Limb (tissue), 2 donors: ENCODE results near the gene SLC6A11.

Experiments
- DNase-seq, 2 donors: peaks; one replicate each; pipeline ENCODE4 v3.0.0-alpha.2; 2016; ENCODE audit errors: extremely low spot score in 2 of 2

The SLC6A11 gene

DNA sequence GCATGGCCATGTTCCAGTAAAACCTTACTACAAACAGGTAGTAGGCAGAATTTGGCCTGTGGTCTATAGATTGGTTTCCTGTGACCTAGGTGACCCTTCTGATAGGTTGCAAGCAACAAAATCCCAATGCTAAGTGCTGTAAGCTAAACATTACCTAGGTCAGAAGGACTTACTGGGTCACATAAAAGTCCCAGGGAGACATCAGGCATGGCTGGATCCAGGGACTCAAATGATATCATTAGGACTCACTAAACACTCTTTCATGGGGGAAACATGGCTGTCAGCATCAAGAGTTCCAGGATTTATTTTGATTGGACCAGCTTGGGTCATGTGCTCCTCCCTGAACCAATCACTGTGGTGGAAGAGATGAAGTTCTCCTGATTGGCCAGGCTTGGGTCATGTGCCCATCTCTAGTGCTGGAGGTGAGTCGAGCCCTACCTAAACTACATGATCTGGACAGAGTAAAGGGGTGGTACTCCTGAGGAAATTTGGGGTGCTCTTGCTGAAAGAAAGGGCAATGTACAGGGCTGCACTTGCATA, 159.7 kb downstream of the SLC6A11 start:
- DNase-seq: no peak

DNA sequence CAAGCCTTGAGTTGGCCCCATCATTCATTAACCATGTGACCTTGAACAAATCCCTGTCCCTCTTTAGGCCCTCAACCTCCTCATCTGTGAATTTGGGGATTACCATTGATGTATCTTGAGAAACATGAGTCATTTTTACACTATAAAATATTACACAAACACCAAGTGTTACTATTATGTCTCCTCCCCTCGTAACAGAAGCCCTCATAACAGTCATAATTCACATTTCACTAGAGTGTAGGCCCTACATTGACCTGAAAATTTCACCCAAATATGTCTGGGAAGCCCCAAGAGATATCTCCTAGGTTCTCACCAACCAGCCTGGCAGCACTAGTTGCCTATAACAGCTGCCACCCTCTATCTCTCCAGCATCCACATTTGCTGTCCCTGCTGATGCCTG, 160.7 kb downstream of the SLC6A11 start:
- DNase-seq: no peak

DNA sequence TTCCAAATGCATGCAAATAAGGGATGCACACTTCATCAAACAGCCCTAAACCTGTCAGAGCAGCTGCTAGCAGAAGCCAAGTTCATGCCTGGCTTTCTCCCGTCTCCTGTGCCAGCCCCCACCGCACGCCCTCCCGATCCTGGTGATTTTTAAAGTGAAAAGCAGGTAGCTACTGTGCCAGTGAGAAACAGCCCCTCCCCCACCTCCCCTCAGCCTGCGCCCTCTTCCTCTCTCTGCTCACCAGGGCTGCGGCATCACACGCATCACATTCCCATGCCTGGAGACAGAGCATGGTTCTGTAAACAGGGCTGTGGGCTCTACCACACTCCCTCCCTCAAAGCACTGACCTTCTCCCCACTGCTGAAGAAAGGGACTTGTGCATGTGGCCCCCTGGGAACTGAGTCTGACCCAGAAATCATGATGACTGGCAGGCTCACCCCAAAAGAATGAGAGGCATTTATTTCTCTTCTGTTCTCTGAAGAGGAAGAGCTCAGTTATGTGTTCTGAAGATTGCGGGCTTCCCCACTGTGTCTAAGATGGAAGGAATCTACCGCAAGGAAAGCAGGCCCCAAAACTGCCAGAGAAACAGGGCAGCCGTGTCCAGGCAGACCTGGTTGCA, 162.0 kb downstream of the SLC6A11 start:
- DNase-seq: peak in 1 of 2 donors; percentile 54

- no peak for DNase-seq
Measured at GRCh38 chr3:10978956-10979355, 162.9 kb downstream of the SLC6A11 start.

DNA sequence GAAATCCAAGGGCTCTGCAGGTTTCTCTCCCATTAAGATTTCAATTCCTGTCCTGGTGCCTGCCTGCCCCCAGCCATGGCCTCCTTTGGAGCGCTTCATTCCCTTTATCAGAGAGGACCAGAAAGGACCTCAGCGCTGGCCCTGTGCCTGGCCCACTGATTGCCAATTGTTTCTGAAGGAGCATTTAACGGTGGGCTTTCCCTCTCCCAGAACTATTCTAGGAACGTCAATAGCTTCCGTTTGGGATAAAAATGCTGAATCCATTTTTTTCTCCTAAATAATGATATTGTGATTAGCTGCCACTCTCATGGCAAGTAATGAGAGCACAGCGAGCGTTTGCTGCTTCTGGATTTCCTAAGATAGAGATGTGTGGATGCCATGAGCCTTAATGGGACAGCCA, 164.3 kb downstream of the SLC6A11 start:
- DNase-seq: no peak

- no peak for DNase-seq
Measured at GRCh38 chr3:10981031-10981430, 165.0 kb downstream of the SLC6A11 start.

GRCh38 chr3:10981961-10982360, 165.9 kb downstream of the SLC6A11 start:
- no peak for DNase-seq

- DNase-seq: no peak
Measured at GRCh38 chr3:10982782-10983181, 166.8 kb downstream of the SLC6A11 start.

DNA sequence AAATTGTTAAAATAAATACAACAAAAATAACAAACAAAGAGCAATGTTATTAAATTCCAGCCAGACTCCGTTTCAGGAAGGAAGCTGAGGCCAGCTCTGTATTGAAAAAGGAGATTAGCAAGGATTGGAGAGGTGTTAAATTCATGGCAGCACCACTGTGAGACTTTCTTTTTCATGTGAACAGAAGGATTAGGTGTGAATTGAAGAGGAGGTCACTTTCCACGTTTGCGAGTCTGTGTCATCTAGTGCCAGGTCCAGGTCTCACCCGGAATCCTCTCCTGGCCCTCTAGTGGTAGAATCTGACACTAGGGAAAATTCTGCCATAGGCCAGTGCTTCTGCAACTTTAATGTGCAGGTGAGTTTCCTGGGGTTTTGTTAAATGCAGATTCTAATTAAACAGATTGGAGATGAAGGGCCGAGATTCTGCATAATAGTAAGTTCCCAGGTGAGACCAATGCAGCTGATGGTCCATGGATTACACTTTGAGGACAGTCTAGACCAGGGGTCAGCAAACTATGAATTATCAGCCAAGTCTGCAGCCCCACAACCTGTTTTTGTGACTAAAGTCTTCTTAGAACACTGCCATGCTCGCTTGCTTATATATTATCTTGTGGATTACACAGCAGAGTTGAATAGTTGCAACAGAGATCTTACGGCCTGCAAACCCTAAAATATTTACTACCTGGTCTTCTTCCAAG, 167.3 kb downstream of the SLC6A11 start:
- DNase-seq: peak in 1 of 2 donors; percentile 9

DNA sequence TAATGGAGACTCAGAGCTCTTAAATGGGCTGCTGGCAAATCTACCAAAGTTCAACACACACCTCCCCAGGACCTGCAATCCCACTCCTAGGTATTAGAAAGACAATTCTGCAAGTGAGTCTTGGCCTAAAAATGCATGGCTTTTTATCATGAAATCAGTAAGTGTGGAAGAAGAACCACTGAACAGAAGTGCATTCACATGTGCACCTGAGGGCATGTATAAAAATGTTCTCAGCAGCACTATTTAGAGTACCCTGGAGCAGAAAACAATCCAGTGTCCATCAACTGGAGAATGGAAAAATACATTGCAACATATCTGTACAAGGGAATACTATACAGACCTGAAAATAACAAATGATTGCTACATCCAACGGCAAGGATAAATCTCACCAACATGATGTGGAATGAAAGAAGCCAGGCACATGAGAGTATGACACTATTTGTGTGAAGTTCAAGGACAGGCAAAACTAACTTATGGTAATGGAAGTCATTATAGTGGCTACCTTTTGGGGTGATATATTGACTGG, 168.4 kb downstream of the SLC6A11 start:
- no peak for DNase-seq

DNA sequence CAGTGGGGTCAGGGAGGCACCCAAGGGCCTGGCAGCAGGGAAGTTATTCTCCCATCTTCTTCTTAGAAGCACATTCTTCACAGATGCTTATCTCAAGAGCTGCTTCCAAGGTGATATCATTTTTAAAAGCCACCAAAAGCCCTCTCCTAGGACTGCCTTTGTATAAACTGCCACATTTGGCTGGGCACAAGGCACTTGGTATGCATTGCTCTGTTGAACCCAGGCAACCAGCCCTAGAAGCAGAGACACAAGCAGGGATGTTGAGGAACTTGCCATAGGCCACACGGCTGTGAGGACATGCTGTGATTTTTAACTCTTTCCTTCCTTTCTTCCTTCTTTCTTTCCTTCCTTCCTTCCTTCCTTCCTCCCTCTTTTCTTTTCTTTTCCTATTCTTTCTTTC, 169.2 kb downstream of the SLC6A11 start:
- no peak for DNase-seq

DNA sequence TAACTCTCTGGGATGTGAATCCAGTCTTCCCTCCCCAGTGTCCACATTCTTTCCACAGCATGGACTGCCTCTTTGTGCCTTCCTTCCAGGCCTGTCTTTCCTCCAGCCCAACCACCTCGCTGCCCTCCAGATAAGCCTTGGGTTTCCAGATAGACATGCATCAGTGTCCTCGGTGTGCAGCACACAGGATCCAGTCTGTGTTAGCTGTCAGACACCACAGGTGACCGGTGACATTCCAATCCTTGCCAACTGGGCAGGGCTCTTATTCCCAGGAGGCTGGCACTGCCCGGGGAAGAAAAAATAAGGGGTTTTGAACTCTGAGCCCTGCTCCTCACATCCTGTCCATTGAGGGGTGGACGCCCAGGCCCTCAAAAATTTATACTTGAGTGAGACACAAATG, 170.6 kb downstream of the SLC6A11 start:
- DNase-seq: no peak

DNA sequence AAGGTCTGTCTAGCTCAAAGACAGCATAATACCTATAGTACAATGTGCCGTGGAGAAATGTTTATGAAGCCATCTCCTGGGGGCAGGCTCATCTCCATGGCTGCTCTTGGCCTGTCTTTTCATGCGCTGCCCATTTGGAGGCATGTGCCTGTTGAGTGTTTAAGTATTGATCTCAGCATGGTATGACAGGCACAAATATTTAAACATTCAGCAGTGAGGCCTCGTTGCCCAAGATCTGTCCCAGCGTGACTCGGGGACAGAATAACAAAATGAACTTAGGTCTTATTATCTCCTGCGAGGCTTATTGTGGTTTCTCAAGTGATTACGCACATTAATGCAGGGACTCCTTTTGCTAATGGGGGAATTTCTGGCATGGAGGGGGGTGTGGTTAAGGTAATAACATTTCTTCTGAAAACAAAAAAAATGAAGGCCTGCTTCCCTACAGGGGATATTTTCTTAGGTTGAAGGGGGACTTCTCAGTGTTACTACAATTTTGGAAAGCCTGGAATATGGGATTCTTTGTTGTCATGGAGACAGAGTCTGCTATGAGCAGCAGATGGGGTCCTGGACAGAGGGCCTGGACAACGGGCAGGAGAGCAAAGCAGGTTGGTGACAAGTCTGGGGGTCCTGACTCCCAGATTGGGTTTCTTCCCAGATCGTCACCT, 172.1 kb downstream of the SLC6A11 start:
- DNase-seq: no peak

GRCh38 chr3:10988991-10989484, 173.0 kb downstream of the SLC6A11 start:
- DNase-seq: no peak
